NCI-H1694 (cell line): ENCODE data around the gene LANCL2.
"Not testable (repeated sequence)": the region's sequence is repeated elsewhere in the genome, so short reads cannot be mapped to it uniquely, and the experiment has no call there.

Experiments
- DNase-seq: peaks from one replicate; lab custom pipeline; 2025; lab: John Stamatoyannopoulos, UW

The LANCL2 gene

DNA sequence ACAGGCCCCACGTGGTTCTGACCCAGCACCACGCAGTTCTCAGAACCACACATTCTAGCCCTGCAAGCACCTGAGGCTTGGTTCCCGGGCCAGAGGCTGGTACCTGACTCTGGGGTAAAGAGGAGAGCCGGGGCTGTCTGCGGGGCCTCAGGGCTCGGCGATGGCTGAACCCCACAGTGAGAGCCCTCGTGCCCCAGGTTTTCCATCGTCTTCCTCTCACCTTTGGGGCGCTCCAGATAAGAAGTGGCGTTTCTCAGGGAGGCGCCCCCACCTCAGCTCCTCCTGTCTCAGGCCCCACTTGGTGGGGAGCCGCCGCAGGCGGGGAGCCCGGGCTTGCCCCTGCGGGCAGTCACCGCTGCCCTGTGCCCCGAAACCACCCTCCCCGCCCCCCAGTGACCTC lies 2.2 kb upstream of the LANCL2 start:
- no peak for DNase-seq

DNA sequence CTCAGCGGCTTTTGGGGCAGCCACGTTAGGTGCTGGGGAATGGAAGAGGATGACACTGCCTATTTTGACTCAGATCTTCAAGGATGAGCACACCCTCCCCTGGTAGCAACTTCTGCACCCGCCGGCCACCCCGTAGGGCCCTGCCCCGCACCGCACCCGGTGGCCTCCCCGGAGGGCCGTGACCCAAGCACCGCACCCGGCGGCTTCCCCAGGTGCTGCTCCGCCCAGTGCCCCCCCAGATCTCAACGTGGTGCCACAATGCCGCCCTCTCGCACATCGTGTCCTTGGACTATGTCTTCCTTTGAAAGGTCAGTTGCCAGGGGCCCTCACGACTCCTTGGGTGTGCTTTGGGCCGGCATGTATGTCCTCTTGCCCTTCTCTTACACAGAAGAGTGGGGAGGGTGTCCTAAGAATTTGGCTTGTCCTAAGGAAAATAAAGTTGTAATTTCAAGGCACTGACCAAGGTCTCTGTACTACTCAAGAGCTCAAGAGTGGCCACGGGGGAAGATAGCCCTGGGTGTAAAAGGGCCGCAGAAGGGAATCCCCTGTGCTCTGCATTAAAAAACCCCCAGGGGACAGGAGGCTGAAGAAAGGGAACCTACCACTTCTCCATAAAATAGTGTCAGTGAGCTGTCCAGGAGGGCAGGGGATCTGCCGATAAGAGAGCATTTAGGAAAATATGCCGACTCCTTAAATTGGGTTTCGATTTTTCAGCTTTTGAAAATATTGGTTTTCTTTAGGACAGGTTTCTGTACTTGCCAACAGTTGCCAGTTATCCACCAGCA lies 1.6 kb upstream of the LANCL2 start:
- no peak for DNase-seq

DNA sequence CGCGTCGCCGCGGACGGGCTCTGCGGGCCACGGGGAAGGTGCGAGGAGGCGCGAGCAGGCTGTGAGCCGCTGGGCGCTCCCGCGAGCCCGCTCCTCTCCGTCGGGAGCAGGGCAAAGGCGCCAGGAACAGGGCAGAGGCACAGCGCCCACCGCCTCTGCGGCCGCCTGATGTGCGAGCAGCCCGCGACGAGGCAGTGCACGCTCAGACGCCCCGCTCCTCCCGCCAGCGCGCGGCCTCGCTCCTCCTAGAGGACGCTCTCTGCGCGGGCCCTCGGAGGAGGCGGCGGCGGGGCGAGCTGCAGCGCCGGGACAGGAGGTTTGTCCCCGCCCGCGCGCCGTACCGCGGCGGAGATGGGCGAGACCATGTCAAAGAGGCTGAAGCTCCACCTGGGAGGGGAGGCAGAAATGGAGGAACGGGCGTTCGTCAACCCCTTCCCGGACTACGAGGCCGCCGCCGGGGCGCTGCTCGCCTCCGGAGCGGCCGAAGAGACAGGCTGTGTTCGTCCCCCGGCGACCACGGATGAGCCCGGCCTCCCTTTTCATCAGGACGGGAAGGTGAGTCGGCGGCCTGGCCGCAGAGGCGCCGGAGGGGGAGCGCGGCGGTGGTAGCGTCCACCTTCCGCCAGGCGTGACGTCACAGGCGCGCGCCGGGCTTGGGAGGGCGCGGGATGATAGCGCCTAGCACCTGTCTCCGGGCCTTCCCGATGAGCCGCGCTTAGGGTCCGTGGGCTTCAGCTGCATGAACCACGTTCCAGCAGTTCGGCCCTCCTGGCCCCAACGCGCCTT lies 731 bp downstream of the LANCL2 start:
- DNase-seq, result peak; percentile 82

DNA sequence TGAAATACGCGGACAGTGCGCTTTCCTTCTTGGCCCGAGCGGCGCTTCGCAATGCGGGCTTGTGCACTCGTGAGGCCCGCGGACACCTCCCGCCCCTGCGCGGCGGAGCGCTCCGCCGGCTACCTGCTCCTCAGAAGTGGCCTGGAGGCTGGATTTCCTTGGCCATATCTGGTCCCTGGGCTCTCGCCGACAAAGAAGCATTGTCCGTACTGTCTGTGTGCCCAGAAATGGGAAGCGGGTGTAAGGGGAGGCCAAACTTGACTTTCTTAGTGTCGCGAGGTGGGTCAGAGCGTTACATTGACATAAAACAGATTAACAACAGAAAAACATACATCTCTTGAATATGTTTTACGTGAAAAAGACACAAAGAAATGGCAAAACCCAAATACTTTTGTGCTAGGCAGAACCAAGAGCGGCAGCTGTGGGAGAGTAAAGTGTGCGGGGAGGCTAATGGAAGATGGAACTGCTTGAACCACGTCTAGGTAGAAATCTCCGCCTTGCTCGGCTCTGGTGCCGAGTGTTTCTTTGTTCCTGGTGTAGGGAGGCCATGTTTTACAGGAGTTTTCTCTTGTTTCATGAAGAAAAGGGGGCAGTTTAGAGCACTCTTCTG lies 1.4 kb downstream of the LANCL2 start:
- peak; percentile 24 for DNase-seq

DNA sequence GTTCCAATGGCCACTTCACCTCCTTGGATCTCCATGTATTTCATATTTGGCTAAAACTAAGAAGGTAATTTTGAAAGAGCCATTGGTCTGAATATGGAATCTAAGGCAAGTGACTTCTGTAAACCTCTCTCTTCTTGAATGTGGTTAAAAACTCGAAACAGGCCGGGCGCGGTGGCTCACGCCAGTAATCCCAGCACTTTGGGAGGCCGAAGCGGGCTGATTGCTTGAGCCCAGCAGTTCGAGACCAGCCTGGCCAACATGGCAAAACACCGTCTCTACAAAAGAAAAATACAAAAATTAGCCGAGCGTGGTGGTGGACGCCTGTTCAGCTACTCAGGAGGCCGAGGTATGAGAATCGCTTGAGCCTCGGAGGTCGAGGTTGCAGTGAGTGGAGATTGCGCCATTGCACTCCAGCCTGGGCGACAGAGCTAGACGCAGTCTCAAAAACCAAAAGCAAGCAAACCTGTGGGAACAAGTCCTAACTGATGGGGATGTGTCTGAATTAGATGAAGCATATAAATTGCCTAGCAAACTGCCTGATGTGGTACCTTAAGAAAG lies 2.2 kb downstream of the LANCL2 start:
- no peak for DNase-seq

DNA sequence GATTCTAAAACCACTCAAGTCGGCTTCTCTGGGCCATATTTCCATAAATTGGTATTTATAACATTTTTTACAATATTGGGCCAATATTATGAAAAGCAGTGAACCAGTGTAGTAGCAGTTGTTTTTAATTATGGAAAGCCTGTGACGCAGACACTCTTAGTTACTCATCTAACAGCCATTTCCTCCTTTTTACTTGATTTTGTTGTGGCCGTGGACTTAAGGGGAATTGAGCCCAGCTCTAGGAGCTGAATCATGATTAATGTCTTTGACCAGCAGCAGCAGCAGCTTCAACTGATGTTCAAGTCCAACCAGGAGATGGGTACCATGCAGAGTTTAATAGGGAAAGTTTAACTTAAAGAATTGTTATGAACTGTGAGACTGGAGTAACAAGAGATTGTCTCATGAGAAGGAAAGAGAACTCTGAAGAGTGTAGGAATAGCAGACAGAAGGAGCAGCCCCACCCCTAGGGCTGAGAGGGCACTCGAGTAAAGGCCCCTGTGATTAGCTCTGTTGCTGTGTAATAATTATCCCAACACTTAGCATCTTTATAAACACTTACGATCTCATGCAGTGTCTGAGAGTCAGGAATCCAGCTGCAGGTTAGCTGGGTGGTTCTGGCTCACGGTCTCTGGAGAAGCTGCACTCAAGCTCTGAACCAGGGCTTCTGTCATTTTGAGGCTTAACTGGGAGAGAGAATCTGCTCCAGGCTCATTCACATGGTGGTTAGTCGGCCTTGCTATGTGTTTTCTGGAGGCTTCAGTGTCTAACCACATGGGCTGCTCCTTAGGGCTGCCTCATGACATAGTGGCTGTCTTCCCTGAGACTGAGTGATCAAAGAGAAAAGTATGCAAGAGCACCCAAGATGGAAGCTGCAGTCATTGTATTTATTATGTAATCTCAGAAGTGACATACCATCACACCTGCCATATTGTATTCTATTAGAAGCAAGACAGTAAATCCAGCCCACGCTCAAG lies 4.6 kb downstream of the LANCL2 start:
- no peak for DNase-seq

DNA sequence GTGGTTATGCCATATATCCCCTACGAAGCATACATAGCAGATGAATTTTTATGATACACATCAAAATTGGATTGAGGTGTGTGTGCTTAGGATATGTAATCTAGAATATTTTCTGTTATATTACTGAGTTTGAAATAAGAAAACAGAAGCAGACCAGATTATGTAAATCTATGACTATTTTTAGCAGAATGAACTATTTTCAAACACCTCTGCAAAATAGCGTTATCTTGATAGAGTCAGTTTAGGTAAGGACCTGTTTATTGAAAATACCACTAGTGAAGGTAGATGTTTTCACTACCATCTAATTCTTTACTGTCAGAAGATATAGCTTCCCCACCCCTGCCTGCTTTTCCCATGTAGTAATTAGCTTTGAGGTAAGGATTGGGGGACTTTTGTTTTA lies 9.1 kb downstream of the LANCL2 start:
- DNase-seq, result no peak

DNA sequence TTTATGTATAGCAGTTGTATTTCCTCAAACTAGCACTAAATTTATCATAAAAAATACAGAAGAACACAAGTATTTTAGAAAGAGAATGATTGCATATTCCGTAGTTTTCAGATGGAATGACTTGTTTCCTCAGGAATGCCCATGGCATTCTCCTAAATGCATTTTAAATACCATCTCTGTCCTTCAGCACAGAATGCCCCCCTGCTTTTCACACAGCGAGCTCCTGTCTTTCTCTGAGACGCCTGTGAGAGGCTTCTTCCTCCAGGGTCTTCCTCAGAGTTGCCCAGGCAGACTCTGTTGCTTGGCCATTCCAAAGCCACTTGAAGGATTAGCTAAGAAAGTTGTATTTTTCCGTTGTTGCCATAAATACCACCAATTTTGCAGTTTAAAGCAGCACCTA lies 10.1 kb downstream of the LANCL2 start:
- DNase-seq, result no peak

DNA sequence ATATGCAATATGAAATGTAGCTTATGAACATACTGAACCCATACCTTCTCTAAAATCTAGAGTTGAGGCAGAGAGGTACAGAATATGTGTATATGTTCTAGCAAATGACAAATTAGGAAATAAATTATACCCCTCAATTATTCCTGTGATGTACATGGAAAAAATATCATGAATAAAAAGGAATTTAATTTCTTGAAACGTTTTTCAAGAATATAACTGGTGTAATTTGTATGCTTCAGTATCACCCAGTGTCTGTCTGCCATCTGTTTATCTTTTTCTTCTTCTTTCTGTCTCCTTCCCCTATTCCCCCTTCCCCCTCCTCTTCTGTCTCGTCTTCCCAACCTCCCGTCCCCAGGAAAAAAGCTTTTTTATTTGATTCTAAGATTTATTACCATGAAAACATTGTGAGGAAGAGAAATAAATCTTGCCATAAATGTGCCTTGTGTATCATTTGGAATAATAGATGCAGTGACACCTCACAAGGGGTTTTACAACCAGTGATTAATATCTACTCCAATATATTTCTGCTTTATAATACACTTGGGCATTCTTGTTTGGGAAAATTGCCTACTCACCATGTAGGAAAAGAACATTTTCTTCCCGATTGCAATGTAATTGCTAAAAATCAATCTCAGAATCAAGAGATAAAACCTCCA lies 12.2 kb downstream of the LANCL2 start:
- no peak for DNase-seq

DNA sequence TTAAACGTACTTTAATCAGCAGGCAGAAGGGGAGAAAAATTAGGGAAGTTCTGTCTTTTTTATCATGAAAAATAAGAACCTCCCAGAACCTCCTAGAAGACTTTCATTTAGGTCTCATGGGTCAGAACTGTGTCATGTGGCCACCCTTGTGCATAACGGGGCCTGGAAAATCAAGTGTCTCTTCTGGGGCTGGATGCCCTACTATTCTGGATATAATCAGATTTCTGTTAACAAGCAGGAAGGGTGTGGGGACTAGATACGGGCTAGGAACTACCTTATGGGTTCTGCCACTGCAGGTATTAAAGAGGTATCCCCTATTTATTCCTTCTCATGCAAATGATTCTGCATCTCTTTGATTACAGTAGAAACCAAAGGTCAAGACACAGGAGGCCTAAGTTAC lies 14.1 kb downstream of the LANCL2 start:
- DNase-seq, result no peak

DNA sequence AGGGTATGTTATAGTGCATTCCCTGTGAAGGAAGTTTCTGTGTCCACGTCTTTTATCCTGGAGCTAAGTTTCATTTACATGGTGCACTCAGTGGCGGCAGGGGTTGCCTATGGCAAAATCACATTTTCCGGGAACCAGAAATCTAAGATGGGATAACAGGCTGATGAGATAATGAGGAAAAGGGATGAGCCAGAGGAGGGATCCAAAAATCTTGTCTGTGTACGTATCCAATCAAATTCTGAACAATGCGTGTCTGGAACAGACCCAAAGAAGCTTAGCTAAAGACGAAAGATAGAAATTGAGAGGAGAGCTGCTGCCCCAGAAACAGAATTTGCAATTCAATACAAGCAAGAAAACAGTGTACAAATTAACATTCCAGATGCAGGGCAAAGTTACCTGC lies 16.1 kb downstream of the LANCL2 start:
- no peak for DNase-seq

DNA sequence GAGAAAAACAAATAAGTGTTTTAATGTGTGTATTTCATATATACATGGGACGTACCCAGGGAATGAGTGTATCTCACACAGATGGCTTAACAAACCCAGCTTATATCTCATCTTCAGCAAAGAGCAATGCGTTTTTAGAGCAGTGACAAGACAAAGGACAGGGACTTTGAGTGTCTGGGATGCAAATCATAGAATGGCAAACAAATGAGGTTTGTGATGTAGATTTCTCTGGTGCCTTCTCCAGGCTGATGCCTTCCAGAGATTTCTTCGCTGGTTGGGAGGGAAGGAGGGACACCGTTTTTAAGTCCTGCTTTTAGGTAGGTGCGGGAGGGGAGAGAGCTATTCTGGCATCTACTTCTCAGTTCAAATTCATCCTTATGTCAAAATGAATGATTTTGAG lies 16.6 kb downstream of the LANCL2 start:
- no peak for DNase-seq

DNA sequence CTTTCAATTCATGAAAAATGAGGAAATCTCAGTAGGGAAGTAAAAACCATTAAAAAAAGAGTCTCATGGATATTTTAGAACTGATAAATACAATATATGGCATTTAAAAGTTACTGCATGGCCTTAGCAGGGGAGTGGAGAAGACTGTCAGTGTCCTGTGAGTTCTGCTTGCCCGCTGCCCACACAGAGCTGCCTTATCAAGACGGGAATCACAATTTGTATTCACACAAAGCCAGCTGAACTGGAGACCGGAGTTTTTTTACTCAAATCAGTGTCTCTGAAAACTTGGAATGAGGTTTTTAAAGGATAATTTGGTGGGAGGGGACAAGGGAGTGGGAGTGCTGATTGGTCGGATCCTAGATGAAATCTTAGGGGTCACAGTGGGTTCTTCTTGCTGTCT lies 17.1 kb downstream of the LANCL2 start:
- no peak for DNase-seq

DNA sequence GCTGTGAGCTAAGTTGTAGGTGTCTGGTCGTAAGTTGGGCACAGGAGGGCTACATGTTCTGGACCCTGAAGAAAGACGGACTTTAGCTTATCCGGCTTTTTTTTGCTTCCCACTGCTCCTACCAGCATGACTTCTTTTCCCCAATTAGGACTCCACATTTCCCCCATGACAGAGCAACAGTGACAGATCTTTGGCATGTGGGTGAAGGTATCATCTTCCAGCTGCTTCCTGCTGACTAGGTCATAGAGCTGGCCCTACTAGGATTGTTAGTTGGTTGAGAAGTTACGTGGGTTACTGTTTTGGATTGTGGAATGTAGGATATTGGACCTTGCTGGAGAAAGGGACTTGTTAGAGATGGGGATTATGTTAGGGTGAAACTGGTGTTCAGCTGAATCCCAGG lies 21.4 kb downstream of the LANCL2 start:
- no peak for DNase-seq

DNA sequence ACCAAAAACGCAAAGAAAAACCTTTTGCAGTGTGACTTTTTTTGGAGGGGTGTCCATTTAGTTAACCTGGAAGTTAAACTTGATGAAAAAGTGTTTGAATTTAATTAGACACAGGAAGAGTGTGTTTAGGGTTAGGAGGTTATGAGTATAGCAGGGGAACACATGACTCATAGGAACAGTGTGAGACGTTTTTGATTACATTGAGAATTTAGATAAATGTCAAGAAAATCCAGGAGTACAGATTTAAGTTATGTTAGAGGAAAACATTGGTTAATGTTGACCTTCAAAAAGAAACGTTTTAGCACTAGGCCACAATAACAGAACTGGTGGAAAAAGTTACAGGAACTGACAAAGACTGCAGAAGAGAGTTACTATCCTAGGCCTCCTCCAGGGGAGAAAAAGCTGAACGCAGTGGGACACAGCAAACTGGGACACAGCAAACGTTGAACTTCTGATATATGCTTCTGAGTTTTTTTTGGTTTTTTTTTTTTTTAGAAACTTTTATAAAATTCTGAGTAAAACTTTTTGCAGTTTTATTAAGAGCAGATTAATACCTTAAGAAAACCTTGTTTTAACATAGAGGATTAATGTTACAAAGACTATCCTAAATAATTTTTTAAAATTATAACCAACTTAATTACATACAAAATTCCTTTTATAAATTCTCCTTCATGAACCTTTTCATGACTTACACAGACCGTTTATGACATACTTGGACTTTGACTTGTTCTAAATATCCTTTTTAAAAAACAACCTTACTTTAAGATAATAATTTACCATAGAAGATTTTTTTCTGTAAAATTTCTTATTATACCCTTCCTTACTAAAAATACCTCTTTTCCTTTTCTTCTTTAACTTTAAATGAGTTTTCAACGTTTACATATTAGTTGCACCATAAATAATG lies 22.2 kb downstream of the LANCL2 start:
- peak; percentile 32 for DNase-seq

DNA sequence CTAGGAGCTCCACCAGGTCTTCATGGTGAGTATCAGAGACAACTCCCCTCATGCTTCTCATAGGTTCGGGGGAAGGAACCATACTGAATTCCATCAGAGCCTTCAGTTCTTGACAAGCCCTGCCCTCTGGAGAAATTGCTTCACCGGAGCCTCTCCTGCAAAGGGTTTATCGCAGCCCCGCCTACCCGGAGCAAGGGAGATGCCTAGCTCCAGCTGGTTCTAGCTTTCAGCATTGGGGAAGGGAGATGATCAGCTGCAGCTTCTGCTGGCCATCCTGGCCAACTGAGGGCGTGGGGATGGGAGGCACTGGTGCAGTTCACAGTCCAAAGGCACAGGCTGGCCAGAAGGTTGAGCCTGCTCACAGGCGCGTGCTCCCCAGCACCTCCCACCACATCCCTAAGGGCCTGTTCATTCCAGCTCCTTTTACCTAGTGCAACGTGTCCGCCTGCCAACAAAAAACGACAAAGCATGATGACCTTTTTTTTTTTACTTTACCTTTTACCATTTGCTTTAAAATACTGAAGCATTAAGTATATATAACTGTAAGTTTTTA lies 31.2 kb downstream of the LANCL2 start:
- no peak for DNase-seq

DNA sequence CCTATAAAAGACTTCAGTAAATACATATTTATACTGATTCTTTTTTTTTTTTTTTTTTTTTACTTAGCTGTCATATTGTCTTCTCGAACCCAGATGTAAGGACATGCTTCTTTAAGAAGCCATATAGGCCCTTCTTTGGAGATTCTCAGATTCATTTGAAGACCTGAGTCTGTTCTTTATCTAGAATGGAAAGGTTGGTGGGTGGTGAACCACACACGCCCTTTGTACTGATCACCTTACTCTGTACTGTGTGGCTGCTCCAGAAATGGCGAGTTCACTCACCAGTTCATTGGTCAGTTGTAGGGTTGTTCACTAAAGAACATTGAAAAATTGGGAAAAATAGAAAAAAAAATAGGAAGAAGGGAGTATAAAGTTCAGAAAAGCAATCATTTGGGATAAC lies 32.5 kb downstream of the LANCL2 start:
- no peak for DNase-seq

DNA sequence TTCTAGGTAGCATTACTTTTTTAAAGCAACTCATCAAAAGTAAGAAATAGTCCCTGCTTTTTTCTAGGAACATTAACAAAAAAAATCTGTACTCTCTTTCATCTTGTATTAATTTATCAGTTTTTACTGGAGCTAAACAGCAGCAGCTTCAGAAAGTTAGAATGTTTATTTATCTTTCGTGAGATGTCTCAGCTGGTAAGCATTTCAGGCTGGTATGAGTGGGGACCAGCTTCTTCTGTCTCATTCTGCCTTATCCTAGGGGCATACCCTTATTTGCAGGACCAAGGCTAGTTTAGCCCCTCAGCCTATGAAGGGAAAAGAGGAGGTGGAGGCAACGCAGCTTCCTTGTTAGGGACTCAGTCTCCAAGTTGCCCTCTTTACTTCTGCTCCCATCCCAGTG lies 35.1 kb downstream of the LANCL2 start:
- DNase-seq, result no peak

DNA sequence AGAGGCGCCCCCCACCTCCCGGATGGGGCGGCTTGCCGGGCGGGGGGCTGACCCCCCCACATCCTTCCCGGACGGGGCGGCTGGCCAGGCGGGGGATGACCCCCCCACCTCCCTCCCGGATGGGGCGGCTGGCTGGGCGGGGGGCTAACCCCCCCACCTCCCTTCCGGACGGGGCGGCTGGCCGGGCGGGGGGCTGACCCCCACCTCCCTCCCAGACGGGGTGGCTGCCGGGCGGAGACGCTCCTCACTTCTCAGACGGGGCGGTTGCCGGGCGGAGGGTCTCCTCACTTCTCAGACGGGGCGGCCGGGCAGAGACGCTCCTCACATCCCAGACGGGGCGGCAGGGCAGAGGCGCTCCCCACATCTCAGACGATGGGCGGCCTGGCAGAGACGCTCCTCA lies 37.4 kb downstream of the LANCL2 start:
- DNase-seq, result not testable (repeated sequence)
